Superior temporal gyrus (tissue), 1 donor: Measurements from ENCODE around the gene SLK.

Source experiments
- DNase-seq: peaks from one replicate; pipeline ENCODE4 v3.0.0-alpha.2; 2016; ENCODE audit errors: extremely low spot score

Gene SLK

DNA sequence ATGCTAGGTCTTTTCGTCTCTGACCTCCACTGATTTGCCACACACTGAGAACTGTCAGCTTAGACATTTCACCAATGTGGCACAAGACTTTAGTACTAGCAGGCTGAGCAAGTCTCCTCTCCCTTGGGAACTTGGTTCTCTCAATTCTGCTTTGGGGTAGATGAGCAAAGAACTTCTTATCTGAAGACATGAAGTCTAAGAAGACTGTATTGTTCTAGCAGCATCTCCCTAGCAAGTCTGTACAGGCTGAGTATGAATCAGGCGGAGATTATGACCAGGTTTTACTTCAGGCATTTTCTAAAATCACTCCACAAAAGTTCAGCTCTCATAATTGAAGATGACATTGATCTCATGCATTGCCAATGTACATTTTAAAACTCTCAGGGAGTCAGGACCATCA is 25.1 kb upstream of the SLK start:
- no peak for DNase-seq

DNA sequence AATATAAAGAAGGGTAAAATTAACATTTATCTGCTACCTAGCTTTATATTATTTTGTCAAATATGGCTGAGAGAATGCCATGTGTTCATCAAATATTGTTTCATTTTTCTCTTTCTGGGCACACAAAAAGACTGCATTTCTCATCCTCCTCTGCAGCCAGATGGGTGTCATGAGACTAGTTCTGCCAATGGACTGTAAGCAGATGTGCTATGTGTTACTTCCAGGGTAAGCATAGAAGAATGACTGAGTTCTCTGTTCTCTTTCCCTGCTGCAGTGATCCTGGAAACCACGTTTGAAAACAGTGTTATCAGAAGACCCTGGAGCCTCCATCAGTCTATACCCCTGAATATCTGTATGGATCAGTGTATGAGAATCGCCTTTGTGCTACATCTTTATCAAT is 24.1 kb upstream of the SLK start:
- DNase-seq: peak; percentile 60

DNA sequence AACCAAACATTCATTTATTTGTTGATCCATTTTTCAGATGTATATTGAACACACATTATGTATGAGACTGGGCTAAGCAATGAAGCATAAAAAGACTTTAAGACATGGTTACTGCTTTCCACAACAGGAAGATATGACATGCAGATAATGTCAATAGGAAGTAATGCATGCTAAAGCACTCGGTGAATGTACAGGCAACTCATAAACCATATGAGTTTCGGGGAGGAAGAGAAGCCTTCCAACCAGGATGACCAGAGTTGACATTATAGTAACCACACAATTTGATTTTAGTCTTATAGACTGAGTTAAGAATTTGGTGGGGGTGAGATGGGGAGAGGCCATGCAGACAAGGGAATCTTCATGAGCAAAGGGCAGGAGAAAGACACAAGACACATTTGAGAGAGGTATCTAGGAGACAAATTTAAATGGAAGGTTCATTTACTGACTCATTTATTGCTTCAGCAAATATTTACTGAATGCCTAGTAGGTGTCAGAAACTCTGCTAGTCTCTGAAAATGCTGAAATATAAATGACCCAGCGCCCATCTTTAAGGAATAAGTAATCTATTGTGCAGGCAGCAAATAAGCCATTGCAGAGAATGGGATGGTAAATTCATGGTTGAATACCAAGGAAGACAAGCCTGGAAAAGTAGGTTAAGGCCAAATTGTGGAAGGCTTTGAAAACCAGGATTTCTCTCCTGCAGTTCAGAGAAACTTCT is 19.0 kb upstream of the SLK start:
- DNase-seq: no peak

DNA sequence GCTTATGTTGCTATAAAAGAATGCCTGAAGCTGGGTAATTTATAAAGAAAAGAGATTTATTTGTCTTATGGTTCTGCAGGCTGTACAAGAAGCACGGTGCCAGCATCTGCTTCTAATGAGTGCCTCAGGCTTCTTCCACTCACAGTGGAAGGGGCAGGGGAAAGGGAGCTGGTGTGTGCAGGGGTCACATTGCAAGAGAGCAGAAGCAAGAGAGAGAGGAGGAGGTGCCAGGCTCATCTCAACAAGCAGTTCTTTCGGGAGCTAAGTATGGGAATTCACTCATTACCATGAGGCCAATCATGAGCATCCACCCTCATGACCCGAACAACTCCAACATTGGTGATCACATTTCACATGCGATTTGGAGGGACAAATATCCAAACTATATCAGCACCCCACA is 17.2 kb upstream of the SLK start:
- DNase-seq: no peak

DNA sequence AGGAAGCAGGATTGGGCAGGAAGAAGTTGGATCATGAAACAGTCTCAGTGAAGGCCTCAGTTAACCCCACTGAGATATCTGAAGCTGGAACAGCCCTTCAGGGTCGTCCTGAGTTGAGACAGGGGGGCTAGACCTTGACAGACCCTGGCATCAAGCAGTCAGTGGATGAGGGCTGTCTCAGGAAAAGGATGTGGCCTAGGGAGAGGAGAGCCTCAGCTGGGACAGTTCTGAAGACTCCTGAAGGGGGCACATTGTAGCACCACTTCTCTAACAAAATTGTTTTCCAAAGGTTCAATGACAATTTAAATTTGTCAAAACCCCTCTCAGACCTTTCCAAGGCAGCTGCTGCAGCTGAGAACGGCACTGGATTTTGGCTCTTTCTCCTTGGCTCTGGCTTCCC is 15.8 kb upstream of the SLK start:
- DNase-seq: no peak

DNA sequence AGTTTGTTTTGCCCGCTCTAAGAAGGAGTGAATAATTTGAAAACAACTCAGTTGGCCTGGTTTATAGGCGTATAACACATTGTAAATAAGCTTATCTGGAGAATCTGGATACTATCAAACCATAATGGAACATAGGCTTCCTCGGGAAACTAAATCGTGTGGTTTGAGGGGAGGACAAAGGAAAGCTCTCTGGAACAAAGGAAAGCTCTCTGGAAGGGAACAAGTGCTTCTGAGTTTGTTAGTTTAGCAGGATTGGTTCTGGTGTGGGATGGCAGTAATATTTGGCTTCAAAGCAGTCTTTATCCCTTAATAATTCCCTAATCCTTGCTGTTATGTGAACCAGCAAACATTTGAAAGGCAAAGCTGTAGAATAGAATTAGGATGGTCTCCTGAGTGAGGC is 15.0 kb upstream of the SLK start:
- DNase-seq: no peak

DNA sequence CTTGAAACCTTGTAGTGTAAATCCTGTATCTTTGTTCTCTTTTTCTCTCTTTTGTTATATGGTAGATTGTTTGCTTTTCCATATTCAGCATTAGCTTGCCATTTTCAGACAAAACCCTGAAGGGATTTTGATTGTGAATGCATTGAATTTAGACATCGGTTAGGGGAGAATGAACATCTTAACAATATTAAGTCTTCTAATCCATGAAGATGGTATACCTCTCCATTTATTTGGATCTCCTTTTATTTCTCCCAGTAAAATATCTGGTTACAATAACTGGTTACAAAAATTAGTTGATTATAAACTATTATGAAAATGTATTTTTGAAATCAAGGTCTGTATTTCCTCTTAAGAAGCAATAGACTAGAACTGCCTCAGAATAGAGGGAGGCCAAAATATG is 12.4 kb upstream of the SLK start:
- DNase-seq: no peak

DNA sequence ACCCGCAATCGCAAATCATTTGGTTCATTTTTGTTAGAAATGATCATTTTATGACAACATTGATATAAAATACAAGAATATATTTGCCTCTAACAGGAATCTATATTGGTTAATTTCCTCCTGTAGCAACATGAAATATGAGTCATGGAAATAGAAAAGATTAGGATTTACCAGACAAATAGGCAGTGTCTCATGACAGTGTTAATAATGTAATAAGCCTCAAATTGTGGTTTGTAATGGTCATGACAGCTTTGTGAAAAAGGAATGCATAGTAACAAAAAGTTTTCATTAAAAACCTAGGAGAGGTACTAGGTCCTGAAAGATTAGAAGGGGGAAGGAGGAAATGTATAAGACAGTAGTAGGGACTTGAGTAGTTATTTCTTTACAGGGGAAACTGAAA is 7.9 kb upstream of the SLK start:
- no peak for DNase-seq

DNA sequence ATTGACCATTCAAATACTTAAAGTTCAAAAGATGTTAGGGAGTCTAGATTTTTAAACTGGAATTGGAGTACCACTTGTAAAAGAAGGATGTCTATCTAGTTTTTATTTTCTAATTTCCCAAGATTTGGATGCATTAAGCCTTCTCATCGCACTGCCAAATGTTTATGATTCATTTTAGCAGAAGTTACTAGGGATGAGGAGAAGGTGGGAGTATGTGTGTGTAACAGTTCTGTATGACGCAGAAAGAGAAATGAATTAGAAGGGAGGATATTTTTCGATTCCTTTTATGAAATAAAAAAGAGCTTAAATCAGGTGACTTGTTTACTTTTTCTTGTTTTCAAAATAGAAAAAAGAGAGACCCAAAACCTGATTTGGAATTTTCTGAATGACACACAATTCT is 6.8 kb upstream of the SLK start:
- DNase-seq: peak; percentile 44

DNA sequence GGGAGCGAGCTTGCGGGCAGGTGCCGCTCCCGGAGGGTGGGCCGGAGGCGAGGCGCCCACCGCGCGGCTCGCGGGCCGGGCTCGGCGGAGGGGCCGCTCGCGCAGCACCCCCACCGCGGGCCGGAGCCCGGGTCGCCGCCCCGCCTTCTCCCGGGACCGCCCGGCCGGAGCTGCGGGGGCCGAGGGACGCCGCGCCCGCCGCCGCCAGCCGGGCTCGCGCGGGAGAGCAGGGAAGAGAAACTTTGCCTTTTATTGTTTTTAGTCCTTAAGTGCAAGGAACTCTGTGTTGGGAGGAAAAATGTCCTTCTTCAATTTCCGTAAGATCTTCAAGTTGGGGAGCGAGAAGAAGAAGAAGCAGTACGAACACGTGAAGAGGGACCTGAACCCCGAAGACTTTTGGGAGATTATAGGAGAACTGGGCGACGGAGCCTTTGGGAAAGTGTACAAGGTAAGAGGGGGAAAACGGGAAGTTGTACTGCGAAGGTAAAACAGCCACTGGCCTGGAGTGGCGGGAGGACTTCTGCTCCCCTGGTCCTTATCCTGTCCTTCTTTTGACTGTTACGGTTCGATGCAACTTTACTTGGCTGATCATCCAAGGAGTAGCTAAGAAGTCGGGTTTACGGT is 620 bp downstream of the SLK start:
- DNase-seq: peak; percentile 53

DNA sequence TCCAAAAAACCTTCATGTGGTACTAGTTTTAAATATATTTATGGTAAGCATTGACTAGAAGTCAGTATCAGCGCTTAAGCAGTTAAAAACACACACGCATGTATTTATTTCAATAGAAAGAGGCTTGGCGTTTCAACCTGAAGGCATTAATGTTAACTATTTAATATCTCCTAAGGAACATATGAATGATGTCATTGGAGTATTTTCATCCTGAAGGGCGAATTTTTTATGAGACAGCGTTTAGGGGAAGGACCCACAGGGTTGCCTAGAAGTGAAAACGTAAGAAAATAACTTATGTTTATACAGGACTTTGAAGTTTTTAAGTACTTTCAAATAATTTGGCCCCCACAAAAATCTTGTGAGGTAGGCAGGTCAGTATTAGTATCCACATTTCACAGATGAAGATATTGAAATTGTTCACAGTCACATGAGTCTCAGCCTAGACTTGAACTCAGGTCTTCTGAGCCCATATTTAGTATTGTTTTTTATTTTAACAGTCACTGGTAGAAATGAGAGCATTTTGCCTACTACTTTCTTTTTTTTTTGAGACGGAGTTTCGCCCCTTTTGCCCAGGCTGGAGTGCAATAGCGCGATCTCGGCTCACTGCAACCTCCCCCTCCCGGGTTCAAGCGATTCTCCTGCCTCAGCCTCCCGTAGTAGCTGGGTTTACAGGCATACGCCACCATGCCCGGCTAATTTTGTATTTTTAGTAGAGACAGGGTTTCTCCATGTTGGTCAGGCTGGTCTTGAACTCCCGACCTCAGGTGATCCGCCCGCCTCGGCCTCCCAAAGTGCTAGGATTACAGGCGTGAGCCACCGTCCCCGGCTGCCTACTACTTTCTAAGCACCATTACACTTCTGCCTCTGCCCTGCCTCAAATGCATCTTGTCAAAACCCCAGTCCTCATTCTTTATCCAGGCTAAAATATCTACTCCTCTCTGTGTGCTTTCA is 1.8 kb downstream of the SLK start:
- no peak for DNase-seq

DNA sequence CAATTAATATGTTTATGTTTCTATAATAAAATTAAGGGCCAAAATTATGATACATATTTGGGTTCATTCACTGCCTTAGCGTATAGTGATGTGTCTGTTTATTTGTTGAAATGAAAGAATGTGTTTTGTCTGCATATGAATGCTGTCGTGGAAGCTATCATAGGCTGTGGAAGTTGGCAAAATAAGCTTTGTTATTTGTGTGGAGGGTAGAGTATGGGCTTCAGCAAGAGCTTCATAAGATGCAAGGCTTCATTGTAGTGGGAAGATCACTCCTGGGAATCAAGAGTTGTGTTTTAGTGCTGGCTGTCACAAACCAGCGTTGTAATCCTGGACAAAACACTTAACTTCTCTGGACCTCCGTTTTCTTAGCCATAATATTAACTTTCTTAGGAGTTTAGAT is 2.5 kb downstream of the SLK start:
- DNase-seq: peak; percentile 65

DNA sequence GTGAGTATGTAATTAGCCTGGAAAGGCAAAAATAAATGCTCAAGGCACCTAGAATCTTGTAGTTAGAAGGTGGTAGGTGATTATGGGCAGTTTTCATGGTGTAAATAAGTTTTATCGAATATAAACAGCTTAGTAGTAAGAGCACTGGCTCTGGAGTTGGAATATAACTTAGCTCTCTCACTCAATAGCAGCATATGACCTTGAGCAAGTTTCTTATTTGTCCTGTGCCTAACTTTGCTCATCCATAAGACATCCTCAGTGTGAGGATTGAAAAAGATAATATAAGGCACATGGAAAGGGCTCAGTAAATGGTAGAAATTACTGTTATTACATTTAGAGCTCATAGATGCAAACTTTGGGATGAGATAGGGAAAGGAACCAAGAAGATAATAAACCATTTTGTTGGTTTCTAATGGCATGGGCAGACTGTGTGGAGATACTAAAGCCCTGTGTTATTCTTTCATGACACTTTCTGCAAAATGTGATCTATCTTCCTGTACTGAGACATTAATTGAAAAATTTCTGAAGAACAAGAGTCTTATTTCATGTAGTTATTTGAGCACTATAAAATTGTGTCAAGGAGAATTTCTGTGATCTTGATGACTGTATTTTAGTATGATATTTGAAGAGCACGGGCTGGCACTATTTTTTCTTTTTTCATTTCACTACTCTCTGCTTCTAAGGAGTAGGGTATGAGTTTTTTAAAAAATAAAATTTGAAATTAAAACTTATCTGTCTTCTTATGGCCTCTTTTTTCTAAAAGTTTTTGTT is 3.1 kb downstream of the SLK start:
- peak; percentile 45 for DNase-seq

DNA sequence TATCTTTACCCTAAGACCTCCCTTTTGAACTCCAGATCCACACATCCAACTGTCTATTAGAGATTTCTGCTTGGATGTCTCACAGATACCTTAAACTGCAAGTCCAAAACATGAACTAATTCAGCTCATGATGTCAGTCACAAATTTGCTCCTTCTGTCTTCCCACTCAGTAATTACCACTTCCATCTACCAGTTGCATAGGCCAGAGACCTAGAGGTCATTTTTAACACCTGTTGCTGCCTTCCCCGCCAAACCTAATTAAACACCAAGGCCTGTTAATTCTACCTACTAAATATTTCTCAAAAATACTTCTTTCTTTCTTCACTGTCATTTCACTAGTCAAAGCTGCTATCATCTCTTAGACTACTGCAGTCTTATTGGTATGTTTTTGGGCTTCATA is 8.2 kb downstream of the SLK start:
- DNase-seq: no peak

DNA sequence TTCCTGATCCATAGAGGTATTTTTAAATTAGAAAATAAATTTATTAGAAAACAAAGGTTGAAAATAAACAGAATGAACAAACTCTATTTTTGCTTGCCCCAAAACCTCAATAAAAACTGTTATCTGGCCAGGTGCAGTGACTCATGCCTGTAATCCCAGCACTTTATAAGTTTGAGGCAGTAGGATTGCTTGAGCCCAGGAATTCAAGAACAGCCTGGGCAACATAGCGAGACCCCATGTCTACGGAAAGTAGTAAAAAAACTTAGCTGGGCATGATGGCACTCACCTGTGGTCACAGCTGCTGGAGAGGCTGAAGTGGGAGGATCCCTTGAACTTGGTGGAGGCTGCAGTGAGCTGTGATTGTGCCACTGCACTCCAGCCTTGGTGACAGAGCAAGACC is 10.3 kb downstream of the SLK start:
- DNase-seq: no peak

DNA sequence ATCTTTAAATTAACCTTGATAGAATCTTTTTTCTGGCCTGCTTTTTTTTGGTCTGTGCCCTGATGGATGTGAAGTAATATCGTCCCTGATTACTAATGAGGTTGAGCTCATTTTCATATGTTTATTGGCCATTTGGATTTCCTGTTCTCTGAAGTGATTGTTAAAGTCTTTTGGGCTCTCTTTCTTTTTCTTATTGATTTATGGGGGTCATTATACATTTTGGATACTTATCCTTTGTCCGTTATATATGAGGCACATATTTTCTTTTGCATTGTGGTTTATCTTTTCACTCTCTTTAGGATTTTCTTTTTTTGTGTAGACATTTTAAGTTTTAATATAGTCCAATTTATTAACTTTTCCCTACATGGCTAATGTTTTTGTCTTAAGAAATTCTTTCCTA is 12.6 kb downstream of the SLK start:
- no peak for DNase-seq

DNA sequence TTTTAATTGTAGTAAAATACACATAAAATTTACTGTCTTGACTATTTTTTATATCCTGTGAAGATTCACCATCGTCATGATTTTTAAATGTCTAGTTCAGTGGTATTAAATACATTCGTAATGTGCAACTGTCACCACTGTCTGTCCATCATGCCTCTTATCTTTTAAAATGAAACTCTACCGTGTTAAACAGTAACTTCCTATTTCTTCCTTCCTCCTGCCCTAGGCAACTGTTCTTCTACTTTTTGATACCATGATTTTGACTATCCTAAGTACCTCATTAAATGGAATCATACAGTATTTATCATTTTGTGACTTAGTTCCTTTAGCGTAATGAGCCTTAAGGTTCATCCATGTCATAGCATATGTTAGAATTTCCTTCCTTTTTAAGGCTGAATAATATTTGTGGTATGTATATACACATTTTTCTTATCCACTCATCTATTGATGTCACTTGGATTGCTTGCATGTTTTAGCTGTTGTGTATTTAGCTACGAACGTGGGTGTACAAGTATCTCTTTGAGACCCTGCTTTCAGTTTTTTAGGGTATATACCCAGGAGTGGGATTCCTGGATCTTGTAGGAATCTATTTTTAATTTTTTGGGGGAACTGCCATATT is 13.5 kb downstream of the SLK start:
- no peak for DNase-seq

DNA sequence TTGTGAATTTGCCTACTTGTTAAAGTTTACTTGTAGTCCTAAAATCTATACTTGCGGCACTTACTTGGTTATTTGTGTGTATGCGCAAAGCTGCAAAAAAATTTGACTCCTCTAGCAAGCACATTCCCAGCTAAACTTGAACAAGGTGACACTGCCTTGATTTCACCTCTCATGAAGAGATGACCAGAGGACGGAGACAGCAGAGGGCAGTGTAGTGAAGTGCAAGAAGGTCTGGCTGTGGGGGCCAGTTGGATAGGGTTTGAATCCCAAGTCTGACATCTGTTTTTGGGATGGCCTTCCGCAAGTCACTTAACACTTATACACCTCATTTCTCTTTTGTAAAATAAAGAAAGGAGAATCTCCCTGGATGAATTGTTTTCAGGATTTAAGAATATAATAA is 15.7 kb downstream of the SLK start:
- DNase-seq: peak; percentile 55

DNA sequence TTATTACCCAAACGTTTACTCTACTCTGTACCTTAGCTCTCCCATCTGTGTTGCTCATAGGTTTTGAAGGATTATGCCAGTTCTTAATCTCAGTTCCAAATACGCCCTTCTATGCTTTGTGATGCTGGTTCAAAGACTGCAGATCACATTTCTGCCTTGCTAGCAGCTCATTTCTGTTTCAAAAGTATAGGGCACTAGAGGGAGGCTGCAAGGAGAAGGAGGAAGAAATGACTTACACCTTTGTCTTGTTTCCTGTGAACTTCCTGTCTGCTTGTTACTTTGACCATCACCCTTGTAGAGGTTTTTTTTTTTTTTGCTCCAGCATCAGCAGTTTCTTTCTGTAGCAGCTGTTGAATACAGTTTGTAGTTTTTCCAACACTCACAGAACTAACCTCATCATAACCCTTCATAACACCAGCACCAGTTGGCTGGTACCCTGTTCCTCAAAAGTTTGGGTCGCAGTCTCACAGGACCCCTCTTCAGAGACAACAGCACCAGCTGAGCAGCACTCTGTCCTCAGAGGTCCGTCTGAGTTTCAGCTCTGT is 16.5 kb downstream of the SLK start:
- no peak for DNase-seq

DNA sequence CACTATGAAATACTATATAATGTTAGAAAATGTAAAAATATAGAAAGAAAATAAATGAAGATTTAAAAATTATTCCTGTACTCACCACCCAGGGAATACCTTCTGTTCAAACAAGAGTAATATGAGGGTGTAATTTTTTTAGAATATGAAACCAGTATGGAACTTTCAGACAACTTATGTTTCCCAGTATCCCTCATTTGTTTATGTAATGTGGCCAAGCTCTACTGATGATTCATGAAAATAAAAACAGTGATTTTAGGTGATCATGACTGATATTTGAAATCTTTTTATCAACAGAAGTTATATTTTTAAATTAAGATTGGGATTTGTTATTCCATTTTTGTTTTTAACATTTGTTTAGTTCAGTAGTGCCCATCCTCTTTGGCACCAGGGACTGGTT is 18.8 kb downstream of the SLK start:
- no peak for DNase-seq

DNA sequence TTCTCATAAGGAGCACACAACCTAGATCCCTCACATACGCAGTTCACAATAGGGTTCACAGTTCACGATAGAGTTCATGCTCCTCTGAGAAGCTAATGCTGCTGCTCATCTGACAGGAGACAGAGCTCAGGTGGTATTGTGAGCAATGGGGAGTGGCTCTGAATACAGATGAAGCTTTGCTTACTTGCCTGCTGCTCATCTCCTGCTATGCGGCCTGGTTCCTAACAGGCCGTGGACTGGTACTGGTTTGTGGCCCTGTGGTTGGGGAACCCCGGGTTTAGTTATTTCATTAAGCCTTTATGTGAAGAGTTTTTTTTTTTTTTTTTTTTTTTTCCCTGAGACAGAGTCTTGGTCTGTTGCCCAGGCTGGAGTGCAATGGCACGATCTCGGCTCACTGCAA is 19.4 kb downstream of the SLK start:
- no peak for DNase-seq
